PFSK-1 (cell line): ENCODE data around the gene EFNA2.

Experiments
- FOXP2 ChIP-seq: optimal IDR thresholded peaks from 2 replicates; pipeline ENCODE3; 2011; ENCODE audit warnings: borderline replicate concordance, control low read depth, inconsistent platforms; ENCODE audit not compliant: insufficient read depth; ENCODE audit errors: extremely low read length, extremely low read depth
- POLR2AphosphoS5 ChIP-seq: IDR thresholded peaks from 2 replicates; pipeline ENCODE4 v1.6.1; 2012; ENCODE audit warnings: low read depth, mild to moderate bottlenecking, control low read depth, low read length, moderate library complexity
- REST ChIP-seq, 2 experiments: IDR thresholded peaks; 2 replicates each; pipeline versions ENCODE4 v1.6.1 to v1.8.0; 2011 to 2012; ENCODE audit warnings: low read depth in 2 of 2, low read length in 2 of 2, control low read depth in 1 of 2, inconsistent platforms in 1 of 2, mild to moderate bottlenecking in 1 of 2, moderate library complexity in 1 of 2; ENCODE audit not compliant: insufficient read depth in 1 of 2
- SIN3A ChIP-seq: IDR thresholded peaks from 2 replicates; pipeline ENCODE4 v1.6.1; 2012; ENCODE audit warnings: mild to moderate bottlenecking, low read length, moderate library complexity, borderline replicate concordance; ENCODE audit not compliant: insufficient read depth
- TAF1 ChIP-seq: IDR thresholded peaks from 2 replicates; pipeline ENCODE4 v1.6.1; 2012; ENCODE audit warnings: low read length, control low read depth, borderline replicate concordance; ENCODE audit not compliant: insufficient read depth

The EFNA2 gene

DNA sequence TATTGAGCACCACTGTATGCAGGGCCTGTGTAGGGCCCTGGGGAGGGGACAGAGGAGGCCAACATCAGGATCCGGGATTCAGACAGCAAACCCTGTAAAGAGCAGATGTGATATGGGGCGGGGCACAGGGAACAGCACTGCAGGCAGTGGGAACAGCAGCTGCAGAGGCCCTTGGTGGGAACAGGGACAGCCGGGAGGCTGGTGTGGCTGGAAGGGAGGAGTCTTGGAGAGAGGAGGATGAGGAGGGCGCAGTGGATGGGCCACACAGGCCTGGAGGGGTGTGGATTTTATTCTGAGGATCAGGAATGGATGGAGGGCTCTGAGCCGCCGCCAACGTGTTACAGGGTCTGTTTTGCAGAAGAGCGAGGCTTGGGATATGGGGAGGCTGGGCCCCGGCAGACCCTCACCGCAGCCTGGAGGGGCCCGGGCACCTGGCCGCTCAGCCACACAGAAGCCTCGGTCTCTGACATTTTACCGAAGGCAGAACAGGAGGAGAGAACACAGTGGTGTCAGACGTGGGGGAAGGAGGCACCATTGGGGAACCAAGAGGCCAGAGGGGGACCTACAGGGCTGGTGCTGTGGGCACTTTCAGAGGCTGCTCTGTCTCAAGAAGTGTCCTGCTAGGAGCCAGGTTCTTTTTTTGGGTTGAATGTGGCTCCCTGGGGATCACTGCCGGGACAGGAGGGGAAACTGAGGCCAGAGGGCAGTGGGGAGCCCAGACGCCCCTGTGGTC is 6.9 kb downstream of the EFNA2 start:
- TF ChIP-seq TAF1 (no peak), REST (IDR thresholded peaks at IDR 0.05; ENCODE audit: insufficient read depth in 1 of 2, low read depth in 2 of 2, low read length in 2 of 2) (no peak), FOXP2 (no peak), POLR2AphosphoS5 (no peak), SIN3A (no peak)

DNA sequence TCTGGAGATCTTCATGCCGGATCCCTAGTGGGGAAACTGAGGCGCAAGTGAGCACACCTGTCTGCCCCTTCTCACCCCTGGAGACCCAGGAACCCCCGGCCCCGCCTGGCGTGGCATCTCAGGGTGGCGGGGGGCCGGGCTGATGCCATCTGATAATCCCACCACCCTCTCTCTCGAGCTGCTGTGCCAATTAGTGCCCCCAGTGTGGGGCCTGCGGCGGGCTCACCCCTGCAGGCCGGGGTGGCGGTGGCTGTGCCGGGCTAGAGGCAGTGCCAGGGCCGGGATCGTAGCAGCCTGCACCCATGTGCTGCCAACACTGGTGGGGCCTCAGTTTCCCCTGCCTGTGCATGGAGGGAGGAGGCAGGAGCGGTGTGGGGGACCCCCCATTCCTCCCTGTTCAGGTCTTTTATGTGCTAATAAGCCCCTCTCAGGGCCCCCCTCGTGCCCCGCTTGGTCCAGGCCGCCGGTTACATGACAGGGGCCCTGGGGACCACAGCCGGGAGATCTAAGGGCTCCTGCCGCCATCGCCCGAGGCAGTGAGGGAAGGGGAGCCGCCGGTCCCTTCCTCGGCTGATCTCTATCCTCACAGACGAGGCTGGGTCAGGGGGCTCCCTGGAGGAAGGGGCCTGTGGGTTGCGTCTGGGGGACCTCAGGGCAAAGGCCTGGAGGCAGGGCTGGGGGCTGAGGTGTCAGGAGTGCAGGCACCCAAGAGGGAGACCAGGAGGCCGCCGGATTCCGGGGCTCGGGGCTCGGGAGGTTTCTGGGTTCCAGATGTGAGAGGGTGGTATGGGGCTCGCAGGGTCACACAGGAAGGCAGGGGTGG is 8.3 kb downstream of the EFNA2 start:
- TF ChIP-seq REST (IDR thresholded peaks at IDR 0.05; ENCODE audit: insufficient read depth in 1 of 2, low read depth in 2 of 2, low read length in 2 of 2) (no peak), FOXP2 (no peak), SIN3A (no peak), POLR2AphosphoS5 (no peak), TAF1 (no peak)

DNA sequence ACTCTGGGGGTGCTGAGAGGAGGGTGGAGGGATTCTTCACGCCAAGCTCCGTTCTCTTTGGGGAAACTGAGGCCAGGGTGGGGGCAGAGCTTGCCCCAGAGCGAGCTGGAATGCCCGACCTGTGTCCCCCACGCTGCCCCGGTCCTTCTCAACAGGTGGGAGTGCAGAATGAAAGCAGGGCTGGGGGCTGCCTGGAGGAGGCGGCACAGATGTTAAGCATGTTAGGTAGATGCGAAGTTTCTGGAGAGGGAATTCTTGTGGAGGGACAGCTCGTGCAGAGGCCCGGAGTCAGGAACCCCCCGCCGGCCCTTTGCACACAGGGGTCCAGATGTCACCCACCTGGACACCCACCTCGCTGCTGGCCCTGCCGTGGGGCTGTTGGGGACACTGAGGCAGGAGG is 9.0 kb downstream of the EFNA2 start:
- TF ChIP-seq REST (IDR thresholded peaks at IDR 0.05; ENCODE audit: insufficient read depth in 1 of 2, low read depth in 2 of 2, low read length in 2 of 2), result no peak
- no peak for TF ChIP-seq TAF1
- TF ChIP-seq POLR2AphosphoS5, result no peak
- no peak for TF ChIP-seq SIN3A
- no peak for TF ChIP-seq FOXP2

DNA sequence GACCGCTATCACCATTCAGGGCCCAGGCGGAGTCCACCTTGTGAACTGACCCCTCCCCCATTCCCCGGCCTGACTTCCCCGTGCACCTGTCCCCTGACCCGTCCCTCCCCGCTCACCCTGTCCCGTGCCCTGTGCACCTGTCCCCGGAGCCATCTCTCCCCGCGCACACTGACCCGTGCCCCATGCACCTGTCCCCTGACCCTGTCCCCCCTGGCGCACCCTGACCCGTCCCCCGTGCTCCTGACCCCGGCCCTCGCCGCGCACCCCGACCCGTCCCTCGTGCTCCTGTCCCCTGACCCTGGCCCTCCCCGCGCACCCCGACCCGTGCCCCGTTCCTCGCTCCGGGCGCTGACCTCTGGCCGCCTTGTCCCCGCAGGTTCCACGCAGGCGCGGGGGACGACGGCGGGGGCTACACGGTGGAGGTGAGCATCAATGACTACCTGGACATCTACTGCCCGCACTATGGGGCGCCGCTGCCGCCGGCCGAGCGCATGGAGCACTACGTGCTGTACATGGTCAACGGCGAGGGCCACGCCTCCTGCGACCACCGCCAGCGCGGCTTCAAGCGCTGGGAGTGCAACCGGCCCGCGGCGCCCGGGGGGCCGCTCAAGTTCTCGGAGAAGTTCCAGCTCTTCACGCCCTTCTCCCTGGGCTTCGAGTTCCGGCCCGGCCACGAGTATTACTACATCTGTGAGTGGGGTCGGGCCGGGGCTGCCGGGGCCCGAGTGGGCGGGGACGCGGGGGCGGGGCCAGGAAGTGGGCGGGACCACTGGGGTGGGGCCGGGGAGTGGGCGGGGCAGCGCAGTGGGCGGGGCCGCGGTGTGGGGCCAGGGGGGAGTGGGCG is 9.7 kb downstream of the EFNA2 start:
- TF ChIP-seq POLR2AphosphoS5 (no peak), FOXP2 (no peak), TAF1 (no peak), REST (IDR thresholded peaks at IDR 0.05; ENCODE audit: insufficient read depth in 1 of 2, low read depth in 2 of 2, low read length in 2 of 2) (no peak), SIN3A (no peak)
